ENCODE data around the gene OSBP. TPM values are rescaled to one million over a fixed set of nuclear protein-coding genes. Genes with fewer than 3 reads are reported as not detected.
A peak's percentile ranks its signal among the peaks of the same experiment; 100 is the strongest.

Gene OSBP
- total and polyA plus RNA-seq, 9 of the 15 experiments (the other 6 are each of a cell fraction or from before 2014, with no cell fraction given) = 11.7 to 49.0 (median 28.7) TPM

GRCh38 chr11:59600636-59601035 is 14.9 kb downstream of the OSBP start:
- DNase-seq (ENCODE audit: extremely low read depth in 1 of 4, low spot score in 3 of 4) (no peak), FAIRE-seq (no peak), ATAC-seq (no peak)
- intact Hi-C loops (cut with micrococcal nuclease) = no loop called here
- Histone ChIP-seq H4K20me1 (replicated peaks; ENCODE audit: control insufficient read depth, insufficient read depth, low read length) (no peaks in the 10 kb centered on the region), H2AFZ (ENCODE audit: low read depth, low read length) (no peak overlapping the region), H3K79me2 (ENCODE audit: control insufficient read depth, insufficient read depth, low read length) (peaks cover 6% of the 10 kb centered on the region; the same call in 2 of the 3 replicates), H3K4me3 (no peak overlapping the region), H3K9me1 (ENCODE audit: control insufficient read depth, insufficient read depth, low read length) (no peaks in the 10 kb centered on the region), H3K36me3 (ENCODE audit: control insufficient read depth, insufficient read depth, low read length) (peaks cover 96% of the 10 kb centered on the region), H3K27ac (ENCODE audit: extremely low read depth, low read depth, low read length) (no peak overlapping the region), H3K4me2 (ENCODE audit: insufficient read depth, low read length) (no peak overlapping the region), H3K9me3 (replicated peaks; ENCODE audit: control insufficient read depth, insufficient read depth, low read depth, low read length) (no peaks in the 10 kb centered on the region), H3K4me1 (replicated peaks in 1 of 2; ENCODE audit: control insufficient read depth in 2 of 2, insufficient read depth in 2 of 2, low read length in 2 of 2) (no peaks in the 10 kb centered on the region), H3K27me3 (ENCODE audit: control insufficient read depth in 2 of 2, insufficient read depth in 2 of 2, low read length in 2 of 2) (no peaks in the 10 kb centered on the region), H3K9ac (ENCODE audit: insufficient read depth in 1 of 2, low read depth in 2 of 2, low read length in 2 of 2) (no peak overlapping the region)
- CTCF ChIA-PET (ENCODE audit: low intra/inter-chr PET ratio) = no interaction called here
- WGBS (ENCODE audit: insufficient coverage, low coverage, missing lambda C conversion rate) = 81% methylated on average over 4 of the region's 4 CpGs
- in situ Hi-C loops (cut with MboI) = no loop called here
- POLR2A ChIA-PET = interaction anchor here (1.1 to 1.4 kb wide), 2 partner anchors 8 to 11 kb away, joined by 3 to 5 read pairs; no protein-coding TSS in a partner anchor
- TSS peak; percentile 3 for BruUV-seq (replicated peaks)
- TF ChIP-seq ZBTB49 (CRISPR knock-in tag; IDR thresholded peaks at IDR 0.05; ENCODE audit: borderline replicate concordance) (no peak), CAMTA2 (CRISPR knock-in tag; conservative IDR thresholded peaks at IDR 0.05) (no peak), DMBX1 (CRISPR knock-in tag; IDR thresholded peaks at IDR 0.05; ENCODE audit: borderline replicate concordance) (no peak), RFX5 (IDR thresholded peaks at IDR 0.05; ENCODE audit: low read depth, low read length) (no peak), HLTF (IDR thresholded peaks at IDR 0.05) (no peak), HNRNPL (IDR thresholded peaks at IDR 0.05; ENCODE audit: low read depth, low read length) (no peak), ZNF318 (IDR thresholded peaks at IDR 0.05; ENCODE audit: borderline replicate concordance in 1 of 2, low read depth in 1 of 2) (no peak), HINFP (tag; conservative IDR thresholded peaks at IDR 0.05; ENCODE audit: low read depth) (no peak), ZNF274 (IDR thresholded peaks at IDR 0.05; ENCODE audit: borderline replicate concordance, low read depth, low read length) (no peak), BACH1 (tag; IDR thresholded peaks at IDR 0.05) (no peak)

All from K562 (cell line).